Osteoblast (primary cell): ENCODE data around the gene AGAP3. TPM values are rescaled to one million over a fixed set of nuclear protein-coding genes. Genes with fewer than 3 reads are reported as not detected.

Source experiments
- DNase-seq: peaks from one replicate; pipeline ENCODE4 v3.0.0; 2011; ENCODE audit warnings: low spot score, mixed read lengths; ENCODE audit not compliant: insufficient read length; ENCODE audit errors: missing footprints
- H2AFZ ChIP-seq: 2 replicates; pipeline ENCODE4 v1.6.0; 2011; ENCODE audit warnings: mild to moderate bottlenecking, low read length
- H3K27ac ChIP-seq: 2 replicates; pipeline ENCODE4 v1.5.1; 2011; ENCODE audit warnings: mild to moderate bottlenecking, low read depth, low read length, moderate library complexity
- H3K27me3 ChIP-seq: 2 replicates; pipeline ENCODE4 v1.6.0; 2012; ENCODE audit warnings: mild to moderate bottlenecking, control low read depth, inconsistent platforms, low read length, moderate library complexity; ENCODE audit not compliant: insufficient read depth
- H3K36me3 ChIP-seq: 2 replicates; pipeline ENCODE4 v1.5.1; 2011; ENCODE audit warnings: mild to moderate bottlenecking, low read length, control low read depth, moderate library complexity; ENCODE audit not compliant: insufficient read depth
- H3K4me1 ChIP-seq: 2 replicates; pipeline ENCODE4 v1.5.1; 2011; ENCODE audit warnings: mild to moderate bottlenecking, low read length, control low read depth, moderate library complexity; ENCODE audit not compliant: insufficient read depth
- H3K4me2 ChIP-seq: 2 replicates; pipeline ENCODE4 v1.6.0; 2011; ENCODE audit warnings: mild to moderate bottlenecking, low read length; ENCODE audit not compliant: insufficient read depth
- H3K4me3 ChIP-seq: fragments of 200-600 bp; sonication (generic); 3 replicates; pipeline ENCODE4 v1.5.1; 2012; ENCODE audit warnings: mild to moderate bottlenecking, low read length, inconsistent platforms; ENCODE audit not compliant: insufficient read depth
- H3K79me2 ChIP-seq: 2 replicates; pipeline ENCODE4 v1.6.0; 2012; ENCODE audit warnings: mild to moderate bottlenecking, low read length, control low read depth, inconsistent platforms; ENCODE audit not compliant: insufficient read depth
- H3K9me3 ChIP-seq: 2 replicates; pipeline ENCODE4 v1.5.1; 2011; ENCODE audit warnings: low read depth, low read length, control low read depth
- H4K20me1 ChIP-seq: 2 replicates; pipeline ENCODE4 v1.6.0; 2012; ENCODE audit warnings: mild to moderate bottlenecking, low read length, control low read depth; ENCODE audit not compliant: insufficient read depth
- CTCF ChIP-seq: IDR thresholded peaks from 2 replicates; pipeline ENCODE4 v1.5.1; 2011; ENCODE audit warnings: mild to moderate bottlenecking, low read depth, low read length, moderate library complexity; ENCODE audit errors: extremely low read depth
- total RNA-seq: library from RNA; depleted of rRNA; stranded (reverse); fragments of >200 nt; gene quantifications from 2 replicates; pipeline ENCODE4 v1.2.3, GENCODE V29; 2012

The AGAP3 gene
- total RNA-seq, 1 donor, result 39.8 TPM

DNA sequence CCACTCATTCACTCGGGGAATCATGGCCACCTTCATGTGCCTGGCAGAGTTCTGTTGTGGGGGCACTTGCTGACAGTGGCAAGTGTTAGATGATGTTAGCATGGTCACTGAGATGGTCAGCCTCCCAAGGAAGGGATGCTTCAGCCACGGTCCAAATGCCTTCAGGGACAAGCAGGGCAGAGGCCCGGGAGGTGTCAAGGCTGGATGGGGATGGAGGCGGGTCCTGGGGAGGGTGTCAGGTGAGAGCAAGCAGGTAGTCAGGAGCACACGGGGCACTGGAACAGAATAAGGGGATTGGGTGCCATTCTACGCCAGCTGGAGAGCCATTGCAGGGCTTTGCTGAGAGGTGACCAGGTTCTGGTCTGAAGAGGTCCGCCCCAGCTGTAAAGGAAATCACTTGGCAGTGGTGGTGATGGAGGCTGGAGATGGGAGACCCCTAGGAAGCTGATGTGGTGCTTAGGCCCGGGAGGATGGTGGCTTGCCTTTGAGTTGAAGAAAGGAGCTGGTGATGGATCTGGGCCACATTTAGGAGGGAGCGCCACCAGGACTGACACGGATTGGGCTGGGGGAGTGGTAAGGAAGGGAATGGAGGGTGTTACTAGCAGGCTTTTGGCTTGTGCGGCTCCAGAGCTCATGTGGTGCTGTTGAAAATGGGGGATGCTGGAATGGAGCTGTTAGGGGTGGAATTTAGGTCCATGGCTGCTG is 24.1 kb downstream of the AGAP3 start:
- Histone ChIP-seq H3K9me3 (no peaks in the 10 kb centered on the region), H3K27ac (no peak overlapping the region), H3K36me3 (no peaks in the 10 kb centered on the region), H3K79me2 (peaks cover 68% of the 10 kb centered on the region), H4K20me1 (peaks cover 68% of the 10 kb centered on the region), H3K4me1 (peaks cover 22% of the 10 kb centered on the region), H2AFZ (no peak overlapping the region), H3K27me3 (no peaks in the 10 kb centered on the region), H3K4me3 (no peak overlapping the region), H3K4me2 (no peak overlapping the region)
- TF ChIP-seq CTCF, result no peak
- peak; percentile 64 for DNase-seq

GRCh38 chr7:151110941-151111645 is 24.8 kb downstream of the AGAP3 start:
- no peaks in the 10 kb centered on the region for H3K9me3 ChIP-seq
- TF ChIP-seq CTCF, result peak; percentile 80
- no peak overlapping the region for H2AFZ ChIP-seq
- H3K27me3 ChIP-seq, result no peaks in the 10 kb centered on the region
- no peak overlapping the region for H3K27ac ChIP-seq
- peak; percentile 100 for DNase-seq
- no peak overlapping the region for H3K4me3 ChIP-seq
- H3K36me3 ChIP-seq, result no peaks in the 10 kb centered on the region
- no peak overlapping the region for H3K4me2 ChIP-seq
- peaks cover 21% of the 10 kb centered on the region for H3K4me1 ChIP-seq
- peaks cover 74% of the 10 kb centered on the region for H4K20me1 ChIP-seq
- peaks cover 72% of the 10 kb centered on the region for H3K79me2 ChIP-seq

DNA sequence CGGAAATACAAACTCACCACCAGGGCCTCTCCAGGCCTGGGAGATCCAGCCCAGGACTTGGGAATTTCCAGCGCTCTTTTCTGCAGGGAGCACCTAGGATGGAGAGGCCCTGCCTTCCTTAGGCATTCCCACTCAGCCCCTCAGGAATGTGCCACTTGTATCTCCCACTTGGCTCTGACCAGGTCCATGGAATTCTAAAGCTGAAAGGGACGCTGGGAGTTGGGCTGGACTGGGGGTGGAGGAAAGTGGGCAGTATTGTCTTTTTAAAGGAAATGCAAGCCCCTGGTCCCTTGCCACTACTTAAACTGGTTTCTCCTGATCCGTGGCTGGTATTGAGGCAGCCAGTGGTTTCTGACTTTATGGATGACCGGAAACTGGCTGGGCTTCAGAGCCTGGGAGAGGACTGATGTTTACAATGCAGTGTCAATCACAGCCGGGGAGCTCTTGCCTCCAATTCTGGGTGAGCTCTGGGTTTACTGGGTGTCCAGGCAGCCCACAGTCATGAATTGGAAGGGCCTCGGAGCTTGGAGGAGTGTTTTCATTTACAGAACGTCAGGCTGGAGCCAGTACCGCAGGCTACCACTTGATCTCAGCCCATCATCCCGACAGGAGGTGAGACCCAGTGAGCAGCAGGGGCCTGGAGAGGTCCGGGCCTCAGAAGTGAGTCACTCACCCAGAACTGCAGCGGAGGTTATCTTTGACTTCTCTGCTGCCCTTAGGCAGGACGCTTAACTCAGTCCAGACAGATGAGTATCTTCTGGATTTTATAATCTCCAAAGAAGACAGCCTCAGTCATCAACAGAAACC is 27.3 kb downstream of the AGAP3 start:
- Histone ChIP-seq H3K4me1 (peaks cover 21% of the 10 kb centered on the region), H2AFZ (no peak overlapping the region), H3K4me3 (peak overlapping the region; percentile 23), H3K27ac (peak overlapping the region; percentile 36), H4K20me1 (peaks cover 81% of the 10 kb centered on the region), H3K4me2 (peak overlapping the region; percentile 43), H3K27me3 (no peaks in the 10 kb centered on the region), H3K79me2 (peaks cover 72% of the 10 kb centered on the region), H3K9me3 (no peaks in the 10 kb centered on the region), H3K36me3 (peaks cover 3% of the 10 kb centered on the region)
- TF ChIP-seq CTCF, result no peak
- DNase-seq, result peak; percentile 99
